B cell (primary cell): ENCODE results near the gene DAPP1. TPM values are rescaled to one million over a fixed set of nuclear protein-coding genes. Genes with fewer than 3 reads are reported as not detected.

ENCODE experiments used
- ATAC-seq: fragments of 200-7000 bp; cut with Tn5 transposase; one replicate; pipeline ENCODE4 v1.10.0; 2021; ENCODE audit warnings: low read depth, mild to moderate bottlenecking, moderate number of reproducible peaks, moderate library complexity
- CTCF ChIA-PET: fragments of 350-600 bp; sonication (Branson Sonifier 250); formaldehyde crosslinking; loops from one replicate; lab custom pipeline; 2021; ENCODE audit warnings: antibody characterized with exemption, inconsistent platforms; lab: Charles Lee
- POLR2A ChIA-PET: fragments of 350-600 bp; sonication (Branson Sonifier 250); formaldehyde crosslinking; loops from one replicate; lab custom pipeline; 2021; ENCODE audit warnings: antibody characterized with exemption; lab: Charles Lee
- DNase-seq: peaks from one replicate; pipeline ENCODE4 v3.0.0; 2013
- H2AFZ ChIP-seq: 2 replicates; pipeline ENCODE4 v1.6.1; 2012; ENCODE audit warnings: mild to moderate bottlenecking, low read depth, low read length; ENCODE audit not compliant: insufficient read depth, poor library complexity, severe bottlenecking
- H3K27ac ChIP-seq, 2 donors: 1 replicate in 1 of 2; 2 replicates in 1 of 2; pipeline ENCODE4 v1.5.1; 2012 to 2013; ENCODE audit warnings: low read length in 2 of 2, mild to moderate bottlenecking in 2 of 2, moderate library complexity in 1 of 2
- H3K27me3 ChIP-seq, 4 experiments: fragments of 200-600 bp in 1 of 4; sonication (generic) in 1 of 4; replicated peaks in 1 of 4; 1 replicate in 2 of 4; 2 replicates in 2 of 4; pipeline versions ENCODE4 v1.6.1 to v1.7.0; 2013 to 2016; ENCODE audit warnings: low read length in 3 of 4, mild to moderate bottlenecking in 2 of 4, mixed read lengths in 1 of 4, moderate library complexity in 1 of 4; ENCODE audit not compliant: insufficient read depth in 4 of 4, control insufficient read depth in 3 of 4; ENCODE audit errors: control extremely low read depth in 1 of 4
- H3K36me3 ChIP-seq, 2 experiments: replicated peaks in 1 of 2; 1 replicate in 1 of 2; 2 replicates in 1 of 2; pipeline versions ENCODE4 v1.6.1 to v1.7.1; 2013; ENCODE audit warnings: low read length in 1 of 2; ENCODE audit not compliant: insufficient read depth in 2 of 2, control insufficient read depth in 1 of 2; ENCODE audit errors: control extremely low read depth in 1 of 2, extremely low read depth in 1 of 2
- H3K4me1 ChIP-seq, 2 donors: fragments of 200-600 bp in 1 of 2; sonication (generic) in 1 of 2; 1 replicate in 1 of 2; 2 replicates in 1 of 2; pipeline versions ENCODE4 v1.5.1 to v1.6.1; 2013 to 2017; ENCODE audit warnings: low read length in 2 of 2; ENCODE audit not compliant: control insufficient read depth in 2 of 2, insufficient read depth in 2 of 2
- H3K4me2 ChIP-seq: replicated peaks from 2 replicates; pipeline ENCODE3; 2012; ENCODE audit warnings: mild to moderate bottlenecking, low read depth, low read length; ENCODE audit not compliant: poor library complexity, severe bottlenecking
- H3K4me3 ChIP-seq, 5 experiments: fragments of 200-600 bp in 1 of 5; sonication (generic) in 1 of 5; 1 replicate in 3 of 5; 2 replicates in 2 of 5; pipeline versions ENCODE4 v1.5.1 to v1.7.0; 2011 to 2016; ENCODE audit warnings: low read length in 4 of 5, mild to moderate bottlenecking in 4 of 5, low read depth in 2 of 5, control low read depth in 1 of 5, moderate library complexity in 1 of 5; ENCODE audit not compliant: insufficient read depth in 1 of 5; ENCODE audit errors: control extremely low read depth in 1 of 5, extremely low read depth in 1 of 5
- H3K79me2 ChIP-seq: fragments of 200-600 bp; sonication (generic); one replicate; pipeline ENCODE4 v1.6.0; 2016; ENCODE audit warnings: low read length; ENCODE audit not compliant: control insufficient read depth, insufficient read depth
- H3K9ac ChIP-seq: fragments of 200-600 bp; sonication (generic); 2 replicates; pipeline ENCODE4 v1.6.1; 2017; ENCODE audit warnings: mild to moderate bottlenecking, low read length, moderate library complexity
- H3K9me3 ChIP-seq, 3 donors: one replicate each; pipeline versions ENCODE4 v1.6.1 to v1.7.1; 2013; ENCODE audit warnings: low read length in 2 of 3; ENCODE audit not compliant: control insufficient read depth in 2 of 3, insufficient read depth in 1 of 3; ENCODE audit errors: control extremely low read depth in 1 of 3
- H4K20me1 ChIP-seq: 2 replicates; pipeline ENCODE4 v1.6.0; 2012; ENCODE audit warnings: mild to moderate bottlenecking, low read length; ENCODE audit not compliant: insufficient read depth, control insufficient read depth, poor library complexity, severe bottlenecking
- H3K27ac Mint-ChIP-seq: one replicate; pipeline ENCODE4 v1.8.0; 2021; ENCODE audit warnings: mixed read lengths
- H3K27me3 Mint-ChIP-seq: one replicate; pipeline ENCODE4 v1.8.0; 2021; ENCODE audit warnings: mixed read lengths
- H3K4me1 Mint-ChIP-seq: one replicate; pipeline ENCODE4 v1.8.0; 2021; ENCODE audit warnings: mixed read lengths
- H3K4me3 Mint-ChIP-seq: one replicate; pipeline ENCODE4 v1.8.0; 2021; ENCODE audit warnings: mixed read lengths
- H3K9me3 Mint-ChIP-seq: one replicate; pipeline ENCODE4 v1.8.0; 2022; ENCODE audit warnings: mixed read lengths; ENCODE audit not compliant: insufficient read depth
- CTCF ChIP-seq: fragments of 200-600 bp; IDR thresholded peaks from one replicate; pipeline ENCODE4 v1.8.0; 2022; ENCODE audit warnings: antibody characterized with exemption, mild to moderate bottlenecking
- EZH2 ChIP-seq: IDR thresholded peaks from 2 replicates; pipeline ENCODE4 v1.6.1; 2012; ENCODE audit warnings: borderline replicate concordance, low read depth, mild to moderate bottlenecking, moderate library complexity, low read length; ENCODE audit not compliant: insufficient read depth, poor library complexity, severe bottlenecking
- WGBS: methylation state at CpG from one replicate; pipeline ENCODE4 v1.1.5; 2013; ENCODE audit warnings: missing lambda C conversion rate; ENCODE audit not compliant: insufficient coverage; 5-methylcytosine and 5-hydroxymethylcytosine counted together
- intact Hi-C: fragments of 100-400 bp; cut with micrococcal nuclease; formaldehyde crosslinking; loops from one replicate; pipeline ENCODE4 v1.10.0; 2022
- polyA plus RNA-seq: library from polyadenylated mRNA; depleted of rRNA; stranded (reverse); fragments of >200 nt; gene quantifications from 2 replicates; pipeline ENCODE4 v1.2.3, GENCODE V29; 2012
- total RNA-seq, 2 donors: library from RNA; stranded (reverse); fragments of 120-200 nt in 1 of 2; gene quantifications; 1 replicate in 1 of 2; 2 replicates in 1 of 2; pipeline versions ENCODE4 v1.2.3 to v1.2.4, GENCODE V29; 2013 to 2022

The DAPP1 gene
- total and polyA plus RNA-seq, 2 donors (not counting 1 experiment from before 2014, with no cell fraction given) = 82.5 to 166 TPM

GRCh38 chr4:99878604-99879003, 62.0 kb downstream of the DAPP1 start:
- H3K4me3 Mint-ChIP-seq = no peak overlapping the region
- intact Hi-C loops = no loop called here
- POLR2A ChIA-PET = no interaction called here

GRCh38 chr4:99879458-99879857, 62.8 kb downstream of the DAPP1 start:
- Histone ChIP-seq H3K9ac (no peak overlapping the region), H3K27ac (no peak overlapping the region), H3K4me3 (no peak overlapping the region), H3K9me3 (no peaks in the 10 kb centered on the region), H3K27me3 (no peaks in the 10 kb centered on the region), H3K79me2 (no peaks in the 10 kb centered on the region), H3K4me1 (no peaks in the 10 kb centered on the region), H3K4me2 (no peak overlapping the region), H3K36me3 (peaks cover 5 to 53% of the 10 kb centered on the region in 2 experiments), H2AFZ (no peak overlapping the region), H4K20me1 (no peaks in the 10 kb centered on the region)
- no peak for TF ChIP-seq CTCF
- TF ChIP-seq EZH2 = no peak
- no CpG with 5 or more reads among the region's 3 CpGs for WGBS
- ChIA-PET POLR2A (no interaction called here), CTCF (interaction anchor here (0.9 kb wide), 1 partner anchor 69 kb away, joined by 3 read pairs; no protein-coding TSS in a partner anchor)
- Mint-ChIP-seq H3K4me3 (no peak overlapping the region), H3K27me3 (no peaks in the 10 kb centered on the region), H3K9me3 (no peaks in the 10 kb centered on the region), H3K4me1 (peaks cover 5% of the 10 kb centered on the region), H3K27ac (no peak overlapping the region)
- no peak for ATAC-seq
- DNase-seq = no peak
- intact Hi-C loops = no loop called here

More at GRCh38 chr4:99878604-99879003, 62.0 kb downstream of the DAPP1 start:
- ATAC-seq (no peak), DNase-seq (no peak)
- H3K36me3 ChIP-seq = peaks cover 5 to 47% of the 10 kb centered on the region in 2 experiments
- H3K4me1 ChIP-seq = no peaks in the 10 kb centered on the region
- no peaks in the 10 kb centered on the region for H3K9me3 ChIP-seq
- Mint-ChIP-seq H3K9me3 (no peaks in the 10 kb centered on the region), H3K27me3 (no peaks in the 10 kb centered on the region), H3K4me1 (peaks cover 5% of the 10 kb centered on the region), H3K27ac (no peak overlapping the region)
- H3K4me2 ChIP-seq = no peak overlapping the region
- no peak overlapping the region for H3K27ac ChIP-seq
- CTCF ChIA-PET = no interaction called here
- H3K4me3 ChIP-seq = no peak overlapping the region
- no peaks in the 10 kb centered on the region for H3K27me3 ChIP-seq
- no peaks in the 10 kb centered on the region for H4K20me1 ChIP-seq
- no peaks in the 10 kb centered on the region for H3K79me2 ChIP-seq
- no peak overlapping the region for H2AFZ ChIP-seq
- no peak overlapping the region for H3K9ac ChIP-seq
- no peak for TF ChIP-seq EZH2
